HG03066 (cell line): ENCODE data around the gene CDK4.

Source experiments
- ATAC-seq: cut with Tn5 transposase; IDR thresholded peaks from one replicate; pipeline ENCODE4 v1.9.1; 2021; ENCODE audit warnings: low read depth; ENCODE audit not compliant: unreplicated experiment

Gene CDK4

DNA sequence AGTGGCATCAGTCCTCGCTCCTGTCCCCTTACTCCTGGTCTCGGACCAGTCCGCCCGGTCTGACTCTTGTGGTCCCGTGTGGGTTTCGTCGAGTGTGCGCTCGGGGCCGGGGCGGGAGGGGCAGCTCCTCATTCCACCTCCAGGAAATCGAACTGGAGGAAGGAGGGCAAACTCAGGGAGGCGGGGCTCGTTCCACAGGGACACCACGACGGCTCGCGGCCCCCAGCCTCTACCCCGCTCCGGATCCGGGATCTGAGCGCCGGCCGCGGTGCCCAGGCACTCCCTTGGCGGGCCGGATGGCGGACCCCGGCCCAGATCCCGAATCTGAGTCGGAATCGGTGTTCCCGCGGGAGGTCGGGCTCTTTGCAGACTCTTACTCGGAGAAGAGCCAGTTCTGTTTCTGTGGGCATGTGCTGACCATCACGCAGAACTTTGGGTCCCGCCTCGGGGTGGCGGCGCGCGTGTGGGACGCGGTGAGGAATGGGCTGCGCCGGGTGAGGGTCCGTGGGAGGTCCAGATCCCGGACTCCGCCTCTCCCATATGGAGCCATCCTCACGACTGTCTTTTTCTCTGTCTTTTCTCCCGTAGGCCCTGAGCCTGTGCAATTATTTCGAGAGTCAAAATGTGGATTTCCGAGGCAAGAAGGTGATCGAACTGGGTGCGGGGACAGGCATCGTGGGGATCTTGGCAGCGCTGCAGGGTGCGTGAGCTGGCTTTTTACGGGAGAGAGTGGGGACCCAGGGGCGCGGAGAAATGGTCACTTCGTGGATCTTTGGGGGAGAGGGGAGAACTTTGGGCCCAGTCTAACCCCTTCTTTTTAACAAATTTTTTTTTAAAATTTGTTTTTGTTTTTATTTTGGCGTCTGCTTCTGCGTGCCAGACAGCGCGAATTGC lies 20.6 kb upstream of the CDK4 start, which contains the start of gene EEF1AKMT3:
TSS of gene EEF1AKMT3 (plus strand) at position 186 of the 894 bp plus-strand sequence. CDS start at position 297, 111 bp downstream.
- ATAC-seq: peak; percentile 24

GRCh38 chr12:57771873-57772428 lies 19.8 kb upstream of the CDK4 start, which contains the start of gene METTL1:
Gene METTL1 (minus strand): TSS chr12:57772105. CDS start chr12:57772083, 22 bp downstream.
- peak; percentile 78 for ATAC-seq

DNA sequence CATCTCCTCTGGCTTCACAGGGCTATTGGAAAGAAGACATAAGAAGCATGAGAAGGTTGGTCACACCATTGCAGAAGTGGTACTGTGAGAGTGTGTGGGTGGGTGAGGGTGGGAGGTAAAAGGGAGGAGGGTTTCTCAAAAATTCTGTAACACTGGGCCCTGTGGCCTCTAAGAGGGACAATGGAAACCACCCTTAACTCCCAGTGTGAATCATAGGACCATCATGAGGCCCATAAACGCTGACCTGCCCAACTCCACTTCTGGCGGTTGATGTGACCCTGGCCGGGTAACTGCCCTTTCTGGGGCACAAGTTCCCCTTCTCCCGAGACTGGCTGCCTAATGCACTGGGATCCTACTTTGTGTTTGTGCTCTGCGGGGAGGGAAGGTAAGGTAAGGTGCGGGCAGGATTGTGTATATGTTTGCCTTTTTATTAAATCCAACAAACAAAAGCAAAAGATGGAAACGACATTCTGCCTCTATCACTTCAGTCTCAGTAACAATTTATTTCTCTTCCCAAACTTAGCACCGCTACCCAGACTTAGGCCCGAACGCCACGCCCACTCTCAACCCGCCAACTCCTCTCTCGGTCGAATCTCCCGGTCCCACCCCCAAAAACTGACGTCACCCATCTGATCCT lies 19.2 kb upstream of the CDK4 start:
- peak; percentile 70 for ATAC-seq

DNA sequence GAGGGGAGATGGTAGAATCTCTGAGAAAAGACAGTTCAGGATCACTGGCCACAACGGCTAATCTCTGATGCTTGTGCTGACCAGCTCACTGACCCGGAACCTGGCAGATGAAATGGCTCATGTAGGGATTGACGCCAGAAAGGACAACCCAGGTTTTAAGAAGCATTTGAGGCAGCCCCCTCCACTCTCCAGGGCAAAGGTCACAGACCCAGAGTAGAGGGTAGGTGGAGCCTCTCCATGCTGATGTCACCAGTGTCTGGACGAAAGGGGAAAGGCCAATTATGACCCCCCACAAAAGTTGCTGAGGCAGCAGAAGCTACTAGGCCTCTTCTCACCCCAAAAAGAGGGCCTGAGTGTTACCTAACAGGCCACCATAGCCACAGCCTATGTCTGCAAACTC lies 18.6 kb upstream of the CDK4 start:
- ATAC-seq: no peak

- no peak for ATAC-seq
These were observed 17.5 kb upstream of the CDK4 start for GRCh38 chr12:57769594-57769993.

GRCh38 chr12:57767876-57768275 lies 15.8 kb upstream of the CDK4 start:
- no peak for ATAC-seq

GRCh38 chr12:57767305-57767698 lies 15.2 kb upstream of the CDK4 start:
- ATAC-seq: no peak

DNA sequence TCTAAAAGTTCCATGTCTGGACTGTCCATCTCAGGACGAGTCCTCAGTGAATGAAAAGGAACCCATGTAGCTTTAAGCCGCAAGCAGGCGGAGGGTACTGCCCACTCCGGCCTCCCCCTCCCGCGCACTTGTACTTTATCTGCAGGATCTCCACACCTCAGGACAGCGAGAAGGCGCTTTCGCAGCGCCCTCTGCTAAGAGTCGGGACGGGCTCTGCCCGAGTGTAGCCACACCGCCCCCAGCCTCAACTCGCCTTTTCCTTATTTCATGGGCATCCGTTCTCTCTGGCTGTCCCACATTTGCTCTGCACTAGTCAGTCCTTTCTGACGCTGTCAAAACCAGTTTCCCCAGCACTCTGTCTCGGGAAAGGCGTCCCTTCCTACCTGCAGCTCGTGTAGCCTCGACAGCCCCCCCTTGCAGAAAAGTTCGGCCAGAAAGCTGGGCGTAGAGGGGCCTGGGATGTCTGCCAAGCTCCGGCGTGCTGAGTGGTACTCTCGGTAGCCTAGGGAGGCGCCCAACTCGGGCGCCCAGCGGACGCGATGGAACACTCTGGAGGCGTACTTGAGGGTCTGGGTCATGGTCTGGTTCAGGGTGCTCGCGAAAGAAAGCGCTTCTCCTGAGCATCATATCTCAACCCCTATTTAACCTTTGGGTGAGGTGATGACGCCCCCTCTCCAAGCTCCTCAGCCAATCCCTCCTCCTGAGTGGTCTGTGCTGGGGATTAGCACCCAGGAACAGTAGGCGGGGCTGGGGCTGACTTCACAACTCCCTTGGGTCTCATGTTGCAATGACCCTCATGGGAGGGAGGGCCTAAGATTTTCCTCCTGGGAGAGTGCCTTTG lies 14.6 kb upstream of the CDK4 start, which contains the start of gene CYP27B1:
TSS of gene CYP27B1 (minus strand) at position 615 of the 841 bp plus-strand sequence. CDS start at position 578, 37 bp downstream.
- no peak for ATAC-seq

GRCh38 chr12:57765698-57766463 lies 13.8 kb upstream of the CDK4 start:
- ATAC-seq: no peak

DNA sequence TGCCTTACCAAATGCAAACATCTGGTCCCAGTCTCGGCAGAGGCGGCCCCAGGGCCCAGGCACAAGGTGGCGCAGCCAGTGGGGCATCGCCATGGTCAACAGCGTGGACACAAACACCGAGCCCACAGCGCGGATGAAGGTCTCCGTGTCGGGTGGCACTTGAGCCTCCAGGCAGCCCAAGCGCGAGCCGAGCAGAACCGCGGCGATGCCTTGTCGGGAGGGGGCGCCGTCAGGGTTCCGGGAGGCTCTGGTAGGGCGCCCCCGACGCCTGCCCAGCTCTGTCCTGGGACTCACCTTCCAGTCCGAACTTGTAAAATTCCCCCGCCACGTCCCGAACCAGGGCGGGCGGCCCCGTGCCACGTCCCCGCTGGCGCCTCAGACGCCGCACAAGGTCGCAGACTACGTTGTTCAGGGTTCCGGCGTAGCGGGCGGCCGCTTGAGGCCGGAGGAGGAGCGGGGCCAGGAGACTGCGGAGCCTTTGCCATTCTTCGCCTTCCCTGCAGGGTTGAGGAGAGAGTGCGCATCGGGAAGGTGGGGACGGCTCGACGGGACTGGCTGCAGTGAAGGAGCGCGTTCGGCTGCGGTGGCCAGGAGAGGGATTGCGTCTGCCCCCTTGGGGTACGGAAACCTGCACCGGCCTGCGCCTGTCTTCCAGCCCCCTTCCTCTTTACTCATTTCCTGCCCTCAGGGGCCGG lies 13.0 kb upstream of the CDK4 start:
- ATAC-seq: peak; percentile 46

DNA sequence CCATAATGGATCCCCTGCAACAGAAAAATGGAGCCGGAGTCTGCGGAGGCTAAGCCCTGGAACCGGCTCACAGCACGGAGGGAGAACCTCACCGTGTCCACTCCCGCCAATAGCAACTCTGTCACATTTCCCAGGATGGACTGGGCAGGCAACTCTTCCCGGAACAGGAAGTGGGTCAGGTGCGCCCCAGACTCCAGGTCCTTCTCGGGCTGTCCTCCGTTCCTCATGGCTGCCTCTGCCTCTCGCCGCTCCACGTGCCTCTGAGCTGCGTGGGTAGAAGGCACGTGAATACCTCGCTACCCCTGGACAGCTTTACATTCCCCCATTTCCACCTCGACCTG lies 12.5 kb upstream of the CDK4 start:
- ATAC-seq: peak; percentile 15

DNA sequence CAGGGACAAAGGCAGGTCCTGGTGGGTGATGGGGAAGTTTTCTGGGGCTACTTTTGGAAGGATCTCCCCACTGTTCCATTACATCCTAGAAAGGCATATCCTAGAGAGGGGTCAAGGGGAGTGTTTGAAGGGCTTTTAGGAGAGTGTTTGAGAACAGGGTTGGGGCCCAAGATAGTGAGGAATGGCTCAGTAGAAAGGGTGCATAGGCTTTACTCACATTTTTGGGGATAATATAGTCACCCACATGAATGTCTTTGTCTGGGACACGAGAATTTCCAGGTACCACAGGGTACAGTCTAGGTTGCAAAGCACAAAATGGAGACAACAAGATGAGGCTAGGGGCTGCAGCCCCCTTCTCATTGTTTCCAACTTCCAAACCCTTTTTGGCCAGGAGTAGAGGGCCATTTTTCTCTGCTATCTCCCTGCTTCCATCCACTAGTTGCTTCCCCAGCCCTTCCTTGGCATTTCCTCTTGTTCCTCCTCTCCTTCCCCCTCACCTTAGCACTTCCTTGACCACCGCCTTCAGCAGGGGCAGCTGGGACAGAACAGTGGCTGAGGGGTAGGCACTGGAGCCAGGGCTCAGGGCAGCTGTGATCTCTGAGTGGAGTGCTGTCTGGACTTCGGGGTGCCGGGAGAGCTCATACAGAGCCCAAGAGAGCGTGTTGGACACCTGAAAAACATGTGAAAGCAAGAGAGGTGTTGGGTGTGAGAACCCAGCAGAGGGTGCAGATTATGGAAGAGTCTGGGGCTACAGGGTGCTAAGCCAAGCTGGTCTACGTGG lies 12.0 kb upstream of the CDK4 start:
- ATAC-seq: no peak

- ATAC-seq: no peak
These were observed 10.4 kb upstream of the CDK4 start for GRCh38 chr12:57762463-57762862.

- no peak for ATAC-seq
These were observed 9.4 kb upstream of the CDK4 start for GRCh38 chr12:57761391-57761998.

DNA sequence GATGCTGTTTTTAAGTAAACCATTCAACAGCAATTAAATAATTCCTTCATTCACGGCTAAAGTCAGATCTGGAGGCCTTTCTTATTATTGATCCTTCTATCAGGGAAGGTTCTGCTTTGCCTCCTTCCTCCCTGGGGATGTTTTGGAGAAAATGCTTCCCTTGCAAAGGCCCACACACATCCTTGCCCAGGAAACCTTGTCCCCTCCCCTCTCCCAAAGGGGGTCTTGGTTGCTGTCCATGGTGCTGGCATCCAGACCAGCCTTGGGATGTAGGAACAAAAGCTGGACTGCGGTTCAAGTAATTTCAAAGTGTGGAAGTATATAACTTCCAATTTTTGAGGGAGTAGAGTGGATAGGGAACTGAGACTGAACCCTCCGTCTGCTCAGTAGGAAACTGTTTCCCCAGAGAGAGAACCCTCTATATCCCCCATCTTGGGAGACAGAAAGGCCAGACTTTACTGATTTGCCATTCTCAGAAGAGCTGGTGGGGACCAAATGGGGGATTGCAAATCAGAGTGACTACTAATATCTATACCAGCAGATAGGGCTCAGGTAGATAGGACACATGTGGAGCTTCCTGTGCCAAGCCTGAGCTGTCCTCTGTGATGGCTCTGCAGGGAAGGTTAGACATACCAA lies 8.4 kb upstream of the CDK4 start:
- ATAC-seq: no peak

DNA sequence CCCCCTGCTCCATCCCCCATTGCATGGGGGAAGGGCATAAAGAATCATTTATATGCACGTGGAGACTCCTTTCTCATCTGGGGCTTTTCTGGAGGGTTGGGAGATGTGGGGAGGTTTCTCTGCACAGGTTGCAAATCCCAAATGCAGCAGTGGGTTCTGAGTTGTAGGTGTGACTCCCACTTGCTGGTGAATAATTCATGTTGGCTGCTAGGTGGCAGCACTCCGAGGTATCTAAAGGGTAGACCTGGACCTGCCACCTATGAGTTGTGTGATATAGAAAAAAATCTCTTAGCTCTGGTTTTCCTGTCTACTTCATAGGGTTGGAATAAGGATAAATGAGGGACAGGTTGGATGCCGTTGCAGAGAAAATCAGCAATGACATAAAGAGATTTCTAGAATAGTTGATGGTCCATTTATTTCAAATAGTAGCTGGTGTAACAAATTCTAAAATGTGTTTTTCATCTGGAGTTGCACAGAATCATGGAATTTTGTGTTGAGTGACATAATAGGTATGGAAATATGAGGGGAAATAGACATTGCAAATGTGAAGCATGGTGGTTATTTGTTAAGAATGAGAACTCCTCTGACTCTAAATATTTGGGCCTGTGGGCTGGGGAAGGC lies 7.4 kb upstream of the CDK4 start:
- ATAC-seq: no peak
